NB4 (cell line): ENCODE measurements around the gene PRSS38.

Source experiments
- POLR2A ChIP-seq: IDR thresholded peaks from 2 replicates; pipeline ENCODE4 v1.6.1; 2011; ENCODE audit warnings: mild to moderate bottlenecking; ENCODE audit not compliant: insufficient read length; ENCODE audit errors: extremely low read depth
- TF ChIP-seq, protein P1 (sequence below): IDR thresholded peaks from one replicate; pipeline ENCODE4 v1.5.1; 2012; ENCODE audit warnings: low read depth, low read length
- TF ChIP-seq, protein P2 (sequence below): IDR thresholded peaks from 2 replicates; pipeline ENCODE4 v1.6.1; 2011; ENCODE audit warnings: low read depth, low read length

GRCh38 chr1:227769936-227770494 lies 45.5 kb upstream of the PRSS38 start:
- TF ChIP-seq, protein P1, sequence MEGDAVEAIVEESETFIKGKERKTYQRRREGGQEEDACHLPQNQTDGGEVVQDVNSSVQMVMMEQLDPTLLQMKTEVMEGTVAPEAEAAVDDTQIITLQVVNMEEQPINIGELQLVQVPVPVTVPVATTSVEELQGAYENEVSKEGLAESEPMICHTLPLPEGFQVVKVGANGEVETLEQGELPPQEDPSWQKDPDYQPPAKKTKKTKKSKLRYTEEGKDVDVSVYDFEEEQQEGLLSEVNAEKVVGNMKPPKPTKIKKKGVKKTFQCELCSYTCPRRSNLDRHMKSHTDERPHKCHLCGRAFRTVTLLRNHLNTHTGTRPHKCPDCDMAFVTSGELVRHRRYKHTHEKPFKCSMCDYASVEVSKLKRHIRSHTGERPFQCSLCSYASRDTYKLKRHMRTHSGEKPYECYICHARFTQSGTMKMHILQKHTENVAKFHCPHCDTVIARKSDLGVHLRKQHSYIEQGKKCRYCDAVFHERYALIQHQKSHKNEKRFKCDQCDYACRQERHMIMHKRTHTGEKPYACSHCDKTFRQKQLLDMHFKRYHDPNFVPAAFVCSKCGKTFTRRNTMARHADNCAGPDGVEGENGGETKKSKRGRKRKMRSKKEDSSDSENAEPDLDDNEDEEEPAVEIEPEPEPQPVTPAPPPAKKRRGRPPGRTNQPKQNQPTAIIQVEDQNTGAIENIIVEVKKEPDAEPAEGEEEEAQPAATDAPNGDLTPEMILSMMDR: no peak
- TF ChIP-seq POLR2A: no peak
- TF ChIP-seq, protein P2, sequence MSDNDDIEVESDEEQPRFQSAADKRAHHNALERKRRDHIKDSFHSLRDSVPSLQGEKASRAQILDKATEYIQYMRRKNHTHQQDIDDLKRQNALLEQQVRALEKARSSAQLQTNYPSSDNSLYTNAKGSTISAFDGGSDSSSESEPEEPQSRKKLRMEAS: no peak
